DOHH2 (cell line): ENCODE measurements around the gene MED13L.

Experiments
- EZH2phosphoT487 ChIP-seq: fragments of 200-600 bp; sonication (generic); IDR thresholded peaks from 2 replicates; pipeline ENCODE4 v1.6.1; 2017; ENCODE audit warnings: borderline replicate concordance, mild to moderate bottlenecking, antibody characterized with exemption, low read length, moderate library complexity, mixed read lengths
- TF ChIP-seq, protein P1 (sequence below): fragments of 200-600 bp; sonication (generic); IDR thresholded peaks from one replicate; pipeline ENCODE4 v1.5.1; 2014; ENCODE audit warnings: antibody characterized with exemption, mild to moderate bottlenecking, low read depth, low read length; ENCODE audit not compliant: poor library complexity, severe bottlenecking

DNA sequence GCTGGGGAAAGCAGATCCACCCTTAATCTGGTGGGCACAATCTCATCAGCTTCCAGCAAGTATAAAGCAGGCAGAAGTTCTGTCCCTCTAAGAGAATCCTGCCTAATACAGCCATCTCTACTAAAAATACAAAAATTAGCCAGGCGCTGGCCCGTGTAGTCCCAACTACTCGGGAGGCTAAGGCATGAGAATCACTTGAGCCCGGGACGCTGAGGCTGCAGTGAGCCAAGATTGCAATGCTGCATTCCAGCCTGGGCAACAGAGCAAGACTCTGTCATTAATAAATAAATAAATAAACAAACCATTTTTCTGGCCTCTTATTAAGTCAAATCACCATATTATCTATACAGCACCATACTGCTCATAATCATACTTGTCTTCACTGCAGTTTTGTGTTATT is 111.2 kb downstream of the MED13L start:
- TF ChIP-seq, protein P1, sequence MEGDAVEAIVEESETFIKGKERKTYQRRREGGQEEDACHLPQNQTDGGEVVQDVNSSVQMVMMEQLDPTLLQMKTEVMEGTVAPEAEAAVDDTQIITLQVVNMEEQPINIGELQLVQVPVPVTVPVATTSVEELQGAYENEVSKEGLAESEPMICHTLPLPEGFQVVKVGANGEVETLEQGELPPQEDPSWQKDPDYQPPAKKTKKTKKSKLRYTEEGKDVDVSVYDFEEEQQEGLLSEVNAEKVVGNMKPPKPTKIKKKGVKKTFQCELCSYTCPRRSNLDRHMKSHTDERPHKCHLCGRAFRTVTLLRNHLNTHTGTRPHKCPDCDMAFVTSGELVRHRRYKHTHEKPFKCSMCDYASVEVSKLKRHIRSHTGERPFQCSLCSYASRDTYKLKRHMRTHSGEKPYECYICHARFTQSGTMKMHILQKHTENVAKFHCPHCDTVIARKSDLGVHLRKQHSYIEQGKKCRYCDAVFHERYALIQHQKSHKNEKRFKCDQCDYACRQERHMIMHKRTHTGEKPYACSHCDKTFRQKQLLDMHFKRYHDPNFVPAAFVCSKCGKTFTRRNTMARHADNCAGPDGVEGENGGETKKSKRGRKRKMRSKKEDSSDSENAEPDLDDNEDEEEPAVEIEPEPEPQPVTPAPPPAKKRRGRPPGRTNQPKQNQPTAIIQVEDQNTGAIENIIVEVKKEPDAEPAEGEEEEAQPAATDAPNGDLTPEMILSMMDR = no peak
- TF ChIP-seq EZH2phosphoT487 = no peak
